ENCODE data around the gene GGA2. TPM values are rescaled to one million over a fixed set of nuclear protein-coding genes. Genes with fewer than 3 reads are reported as not detected.

GGA2 gene
- total RNA-seq, 6 experiments from 2014 or later = 28.1 to 38.0 (median 35.7) TPM

DNA sequence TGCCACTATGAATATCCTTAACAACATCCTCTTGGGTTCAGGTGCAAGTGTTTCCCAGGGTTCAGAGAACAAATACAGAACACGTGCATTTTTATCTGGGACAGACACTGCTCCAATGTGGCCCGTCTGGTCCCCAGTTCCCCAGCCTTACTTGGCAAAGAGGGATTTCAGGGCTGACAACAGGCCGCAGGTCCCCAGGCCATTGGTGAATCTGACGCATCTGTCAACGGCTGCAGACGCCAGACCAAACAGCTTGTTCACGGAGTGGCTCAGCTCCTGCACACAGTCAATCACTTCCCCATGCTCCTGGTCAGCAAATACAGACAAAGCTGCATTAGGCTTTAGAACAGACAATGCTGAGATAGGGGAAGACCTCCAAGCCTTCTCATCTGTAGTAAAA is 93.5 kb downstream of the GGA2 start:
- TF ChIP-seq, protein P1, sequence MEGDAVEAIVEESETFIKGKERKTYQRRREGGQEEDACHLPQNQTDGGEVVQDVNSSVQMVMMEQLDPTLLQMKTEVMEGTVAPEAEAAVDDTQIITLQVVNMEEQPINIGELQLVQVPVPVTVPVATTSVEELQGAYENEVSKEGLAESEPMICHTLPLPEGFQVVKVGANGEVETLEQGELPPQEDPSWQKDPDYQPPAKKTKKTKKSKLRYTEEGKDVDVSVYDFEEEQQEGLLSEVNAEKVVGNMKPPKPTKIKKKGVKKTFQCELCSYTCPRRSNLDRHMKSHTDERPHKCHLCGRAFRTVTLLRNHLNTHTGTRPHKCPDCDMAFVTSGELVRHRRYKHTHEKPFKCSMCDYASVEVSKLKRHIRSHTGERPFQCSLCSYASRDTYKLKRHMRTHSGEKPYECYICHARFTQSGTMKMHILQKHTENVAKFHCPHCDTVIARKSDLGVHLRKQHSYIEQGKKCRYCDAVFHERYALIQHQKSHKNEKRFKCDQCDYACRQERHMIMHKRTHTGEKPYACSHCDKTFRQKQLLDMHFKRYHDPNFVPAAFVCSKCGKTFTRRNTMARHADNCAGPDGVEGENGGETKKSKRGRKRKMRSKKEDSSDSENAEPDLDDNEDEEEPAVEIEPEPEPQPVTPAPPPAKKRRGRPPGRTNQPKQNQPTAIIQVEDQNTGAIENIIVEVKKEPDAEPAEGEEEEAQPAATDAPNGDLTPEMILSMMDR (IDR thresholded peaks at IDR 0.05) = no peak
- no peak overlapping the region for H3K27ac Mint-ChIP-seq
- H3K36me3 Mint-ChIP-seq (ENCODE audit: low read depth) = peaks cover 14% of the 10 kb centered on the region
- H3K27me3 Mint-ChIP-seq (ENCODE audit: insufficient read depth) = peaks cover 3% of the 10 kb centered on the region; the same call in 1 of the 2 replicates
- H3K9me3 Mint-ChIP-seq = no peaks in the 10 kb centered on the region
- no peak overlapping the region for H3K4me3 Mint-ChIP-seq
- peaks cover 12% of the 10 kb centered on the region for H3K4me1 Mint-ChIP-seq (ENCODE audit: low read depth)
- no peak for DNase-seq

DNA sequence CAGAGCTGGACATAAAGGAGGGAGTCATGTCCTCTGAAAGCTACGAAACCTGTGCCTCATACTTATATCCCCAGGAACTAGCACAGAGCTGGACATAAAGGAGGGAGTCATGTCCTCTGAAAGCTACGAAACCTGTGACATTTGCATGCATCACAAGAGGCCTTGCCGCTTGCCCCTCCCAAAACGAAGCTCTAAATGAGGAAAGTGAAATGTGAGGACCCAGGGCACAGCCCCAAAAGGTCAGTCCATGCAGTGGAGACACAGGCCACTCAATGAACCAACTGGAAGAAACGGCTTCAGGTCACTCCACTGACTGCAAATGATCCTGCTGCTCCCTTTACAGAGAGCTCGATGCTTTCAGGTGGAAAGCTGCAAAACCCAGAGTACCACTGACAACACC is 95.6 kb downstream of the GGA2 start:
- no peak overlapping the region for H3K4me3 Mint-ChIP-seq
- DNase-seq = no peak
- TF ChIP-seq, protein P1 (IDR thresholded peaks at IDR 0.05) = no peak
- H3K27ac Mint-ChIP-seq = no peak overlapping the region
- peaks cover 22% of the 10 kb centered on the region for H3K36me3 Mint-ChIP-seq (ENCODE audit: low read depth)
- no peaks in the 10 kb centered on the region for H3K9me3 Mint-ChIP-seq
- peaks cover 3% of the 10 kb centered on the region; the same call in 1 of the 2 replicates for H3K27me3 Mint-ChIP-seq (ENCODE audit: insufficient read depth)
- H3K4me1 Mint-ChIP-seq (ENCODE audit: low read depth) = peaks cover 9% of the 10 kb centered on the region

Other genes with a start within 250 kb of the GGA2 start
- not detected for gene SCNN1B, start 208.2 kb downstream of the GGA2 start, total RNA-seq (2021; fragmentation: NEBNext Ultra II Directional; extraction: Animal tissue kit (Norgen Biotek cat#: 25700))
- gene COG7, start 57.3 kb downstream of the GGA2 start, total RNA-seq (2021; fragmentation: NEBNext Ultra II Directional; extraction: Animal tissue kit (Norgen Biotek cat#: 25700)) = 10 to 100 TPM; 17.7 to 21.2 (median 19.7) TPM
- gene EARS2, start 46.9 kb upstream of the GGA2 start, total RNA-seq (2021; fragmentation: NEBNext Ultra II Directional; extraction: Animal tissue kit (Norgen Biotek cat#: 25700)) = 10 to 100 TPM; 22.1 to 30.8 (median 27.0) TPM
- gene UBFD1, start 47.2 kb upstream of the GGA2 start, total RNA-seq (2021; fragmentation: NEBNext Ultra II Directional; extraction: Animal tissue kit (Norgen Biotek cat#: 25700)) = 100 to 1,000 TPM in 3 of 6 experiments, 10 to 100 TPM in 3; 94.1 to 130 (median 99.2) TPM
- 100 to 1,000 TPM in 1 of 6 experiments, 10 to 100 TPM in 5; 79.4 to 101 (median 89.0) TPM for gene NDUFAB1, start 85.8 kb upstream of the GGA2 start, total RNA-seq (2021; fragmentation: NEBNext Ultra II Directional; extraction: Animal tissue kit (Norgen Biotek cat#: 25700))
- gene PALB2, start 130.8 kb upstream of the GGA2 start, total RNA-seq (2021; fragmentation: NEBNext Ultra II Directional; extraction: Animal tissue kit (Norgen Biotek cat#: 25700)) = 10 to 100 TPM; 10.5 to 13.9 (median 12.2) TPM
- gene DCTN5, start 131.0 kb upstream of the GGA2 start, total RNA-seq (2021; fragmentation: NEBNext Ultra II Directional; extraction: Animal tissue kit (Norgen Biotek cat#: 25700)) = 10 to 100 TPM; 70.5 to 80.9 (median 76.4) TPM
- 100 to 1,000 TPM in 2 of 6 experiments, 10 to 100 TPM in 4; 40.5 to 105 (median 97.2) TPM for gene PLK1, start 168.4 kb upstream of the GGA2 start, total RNA-seq (2021; fragmentation: NEBNext Ultra II Directional; extraction: Animal tissue kit (Norgen Biotek cat#: 25700))
- not detected for gene ERN2, start 202.7 kb upstream of the GGA2 start, total RNA-seq (2021; fragmentation: NEBNext Ultra II Directional; extraction: Animal tissue kit (Norgen Biotek cat#: 25700))
- not detected for gene CHP2, start 244.5 kb upstream of the GGA2 start, total RNA-seq (2021; fragmentation: NEBNext Ultra II Directional; extraction: Animal tissue kit (Norgen Biotek cat#: 25700))

Measured in HFFc6 (cell line).